Kidney (tissue), 14 donors: Measurements from ENCODE around the gene LEKR1. TPM values are rescaled to one million over a fixed set of nuclear protein-coding genes. Genes with fewer than 3 reads are reported as not detected.

Experiments used
- DNase-seq, 5 donors: peaks; one replicate each; pipeline ENCODE4 v3.0.0-alpha.2; 2013 to 2020
- FAIRE-seq: peaks from 2 replicates; lab custom pipeline; 2012; peaks lifted over from hg19 to GRCh38; lab: Jason Lieb, UNC
- H3K27ac ChIP-seq, 2 donors: one replicate each; pipeline ENCODE4 v1.7.0; 2013; ENCODE audit warnings: low read depth in 2 of 2, low read length in 2 of 2, inconsistent platforms in 1 of 2
- H3K27me3 ChIP-seq: one replicate; pipeline ENCODE4 v1.7.1; 2013; ENCODE audit warnings: low read length, inconsistent platforms; ENCODE audit not compliant: control insufficient read depth, insufficient read depth
- H3K36me3 ChIP-seq, 3 donors: one replicate each; pipeline versions ENCODE4 v1.7.0 to v1.7.1; 2013; ENCODE audit warnings: low read length in 3 of 3, control low read depth in 1 of 3, inconsistent platforms in 1 of 3; ENCODE audit not compliant: insufficient read depth in 3 of 3, control insufficient read depth in 2 of 3
- H3K4me1 ChIP-seq, 3 donors: one replicate each; pipeline versions ENCODE4 v1.7.0 to v1.7.1; 2013; ENCODE audit warnings: low read length in 3 of 3, inconsistent platforms in 1 of 3, low read depth in 1 of 3; ENCODE audit not compliant: control insufficient read depth in 2 of 3, insufficient read depth in 2 of 3
- H3K4me3 ChIP-seq, 3 donors: one replicate each; pipeline versions ENCODE4 v1.7.0 to v1.8.1; 2013; ENCODE audit warnings: low read length in 3 of 3, control low read depth in 1 of 3, inconsistent platforms in 1 of 3
- H3K9ac ChIP-seq, 3 donors: one replicate each; pipeline versions ENCODE4 v1.7.0 to v1.7.1; 2013; ENCODE audit warnings: low read length in 3 of 3, control low read depth in 1 of 3, inconsistent platforms in 1 of 3
- H3K9me3 ChIP-seq, 3 donors: one replicate each; pipeline versions ENCODE4 v1.7.0 to v1.7.1; 2013; ENCODE audit warnings: low read length in 3 of 3, control low read depth in 1 of 3, inconsistent platforms in 1 of 3; ENCODE audit not compliant: control insufficient read depth in 2 of 3, insufficient read depth in 1 of 3
- CTCF ChIP-seq: IDR thresholded peaks from 3 replicates; pipeline ENCODE4 v1.5.1; 2012; ENCODE audit warnings: mild to moderate bottlenecking, moderate library complexity, borderline replicate concordance; ENCODE audit not compliant: insufficient read depth; ENCODE audit errors: extremely low read depth
- intact Hi-C: fragments of 100-400 bp; cut with DNase I; formaldehyde crosslinking; loops from one replicate; pipeline ENCODE4 v1.11.1; 2022
- polyA plus RNA-seq: library from polyadenylated mRNA; stranded (reverse); fragments of 350-450 nt; fragmentation: Illumina TruSeq; extraction: RNeasy Lipid Tissue Mini Kit (QIAGEN cat#74804); gene quantifications from one replicate; pipeline ENCODE4 v1.2.3, GENCODE V29; 2014; ENCODE audit warnings: low read depth, low replicate concordance; ENCODE audit not compliant: insufficient read depth
- total RNA-seq: library from RNA; stranded (reverse); fragmentation: NEBNext Ultra II Directional; extraction: Animal tissue kit (Norgen Biotek cat#: 25700); gene quantifications from one replicate; pipeline ENCODE4 v1.2.1, GENCODE V29; 2021
- donor health status: control.
- donor health status: control.
- donor health status: control.
- donor health status: control.
- donor health status: control.
- donor health status: DM: yes; HTN: yes; CAD: no.
- donor health status: Normal renal cell carcinoma (clear cell type).

The LEKR1 gene
- total and polyA plus RNA-seq, 2 donors from 2014 or later, result 1.6 to 1.8 TPM

- Histone ChIP-seq H3K36me3 (no peaks in the 10 kb centered on the region), H3K27me3 (no peaks in the 10 kb centered on the region), H3K9me3 (no peaks in the 10 kb centered on the region), H3K9ac (no peak overlapping the region), H3K4me3 (no peak overlapping the region), H3K4me1 (peaks cover 0 to 2% (median 0%) of the 10 kb centered on the region in 3 donors), H3K27ac (no peak overlapping the region)
- TF ChIP-seq CTCF, result no peak
- intact Hi-C loops, result no loop called here
- DNase-seq (no peak), FAIRE-seq (no peak)
These were observed 240.4 kb downstream of the LEKR1 start for GRCh38 chr3:157066335-157067098.

GRCh38 chr3:157067114-157067513, 241.0 kb downstream of the LEKR1 start:
- H3K36me3 ChIP-seq, result no peaks in the 10 kb centered on the region
- no peaks in the 10 kb centered on the region for H3K9me3 ChIP-seq
- no peak overlapping the region for H3K9ac ChIP-seq
- no peak for TF ChIP-seq CTCF
- no peak overlapping the region for H3K4me3 ChIP-seq
- no peak overlapping the region for H3K27ac ChIP-seq
- no peak for FAIRE-seq
- no peak for DNase-seq
- intact Hi-C loops, result no loop called here
- H3K27me3 ChIP-seq, result no peaks in the 10 kb centered on the region
- peaks cover 0 to 2% (median 0%) of the 10 kb centered on the region in 3 donors for H3K4me1 ChIP-seq

GRCh38 chr3:157069406-157069805, 243.3 kb downstream of the LEKR1 start:
- FAIRE-seq (no peak), DNase-seq (no peak)
- intact Hi-C loops, result no loop called here
- no peak for TF ChIP-seq CTCF
- Histone ChIP-seq H3K27ac (no peak overlapping the region), H3K27me3 (no peaks in the 10 kb centered on the region), H3K4me3 (no peak overlapping the region), H3K9me3 (no peaks in the 10 kb centered on the region), H3K4me1 (no peaks in the 10 kb centered on the region), H3K36me3 (no peaks in the 10 kb centered on the region), H3K9ac (no peak overlapping the region)
